SU-DHL-6 (cell line): ENCODE data around the gene CLCN7.

Experiments
- CTCF ChIP-seq: fragments of 200-600 bp; sonication (generic); IDR thresholded peaks from one replicate; pipeline ENCODE4 v1.5.1; 2017; ENCODE audit warnings: antibody characterized with exemption, mild to moderate bottlenecking, low read length, moderate library complexity; ENCODE audit not compliant: insufficient read depth, poor library complexity, severe bottlenecking
- EZH2phosphoT487 ChIP-seq: fragments of 200-600 bp; sonication (generic), shearing (Covaris generic); conservative IDR thresholded peaks from 2 replicates; pipeline ENCODE4 v1.6.1; 2018; ENCODE audit warnings: mild to moderate bottlenecking, antibody characterized with exemption, low read length, moderate library complexity, mixed read lengths

GRCh38 chr16:1408171-1408837, 66.5 kb downstream of the CLCN7 start:
- no peak for TF ChIP-seq CTCF
- no peak for TF ChIP-seq EZH2phosphoT487
